SU-DHL-6 (cell line): ENCODE measurements around the gene AADACL4.

ENCODE experiments used
- CTCF ChIP-seq: fragments of 200-600 bp; sonication (generic); IDR thresholded peaks from one replicate; pipeline ENCODE4 v1.5.1; 2017; ENCODE audit warnings: antibody characterized with exemption, mild to moderate bottlenecking, low read length, moderate library complexity; ENCODE audit not compliant: insufficient read depth, poor library complexity, severe bottlenecking
- EZH2phosphoT487 ChIP-seq: fragments of 200-600 bp; sonication (generic), shearing (Covaris generic); conservative IDR thresholded peaks from 2 replicates; pipeline ENCODE4 v1.6.1; 2018; ENCODE audit warnings: mild to moderate bottlenecking, antibody characterized with exemption, low read length, moderate library complexity, mixed read lengths

- TF ChIP-seq CTCF (no peak), EZH2phosphoT487 (no peak)
Observed at GRCh38 chr1:12665511-12665910, 21.6 kb downstream of the AADACL4 start.
